ENCODE data around the gene PRAMEF13.
"Not testable (repeated sequence)": the region's sequence is repeated elsewhere in the genome, so short reads cannot be mapped to it uniquely, and the experiment has no call there.

Gene PRAMEF13

DNA sequence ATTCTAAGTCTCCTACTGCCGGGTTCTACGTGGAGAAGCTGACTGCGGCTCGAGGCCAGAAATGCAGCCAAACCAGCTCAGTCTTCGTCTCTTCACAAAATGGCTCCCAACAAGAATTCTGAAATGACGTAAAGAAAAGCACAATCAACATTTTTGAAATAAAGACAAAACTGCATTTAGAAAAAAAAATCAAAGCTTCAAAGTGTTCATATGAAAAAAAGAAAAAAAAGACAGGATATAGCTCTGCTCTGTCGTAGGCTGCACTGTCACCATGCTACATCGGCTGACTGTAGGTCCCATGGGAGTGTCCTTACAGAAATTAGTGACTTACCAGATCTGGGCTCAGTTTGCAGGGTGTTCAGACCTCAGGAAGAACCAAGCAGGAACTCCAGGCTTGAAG is 35.7 kb downstream of the PRAMEF13 start, which contains the start of gene HNRNPCL4:
Gene HNRNPCL4, minus strand, starts transcription at position 101 of the 400 bp plus-strand sequence. CDS start 164 bp downstream, outside the sequence.
- not testable (repeated sequence) for DNase-seq (ENCODE audit: low spot score)

GRCh38 chr1:13155909-13156308 is 45.3 kb downstream of the PRAMEF13 start, which contains the start of gene PRAMEF26:
Gene PRAMEF26 (minus strand): TSS chr1:13156009. CDS start chr1:13153095, 2,914 bp downstream.
- not testable (repeated sequence) for DNase-seq (ENCODE audit: low spot score)
